ENCODE results near the gene TTBK2.
"Not testable (repeated sequence)": the region's sequence is repeated elsewhere in the genome, so short reads cannot be mapped to it uniquely, and the experiment has no call there.

- not testable (repeated sequence) for TF ChIP-seq CTCF, POLR2A (IDR thresholded peaks at IDR 0.05)
These were observed 156.3 kb downstream of the TTBK2 start for GRCh38 chr15:42764154-42764731.
